Spleen (tissue), 7 donors: ENCODE data around the gene PSMG4.

Source experiments
- CTCF ChIP-seq, 11 experiments: fragments of 200-600 bp in 7 of 11; fragments of 450-650 bp in 4 of 11; sonication (generic) in 4 of 11; IDR thresholded peaks in 8 of 11; conservative IDR thresholded peaks in 3 of 11; 1 replicate in 7 of 11; 2 replicates in 4 of 11; pipeline versions ENCODE4 v1.4.0 to v1.8.0; 2016 to 2021; ENCODE audit warnings: antibody characterized with exemption in 11 of 11, inconsistent platforms in 4 of 11, mild to moderate bottlenecking in 1 of 11
- POLR2A ChIP-seq, 3 donors: fragments of 450-650 bp; IDR thresholded peaks; one replicate each; pipeline ENCODE4 v1.5.1; 2017; ENCODE audit warnings: antibody characterized with exemption in 3 of 3, mild to moderate bottlenecking in 1 of 3
- POLR2AphosphoS5 ChIP-seq, 3 donors: sonication (generic); formaldehyde crosslinking; IDR thresholded peaks; one replicate each; pipeline ENCODE4 v1.5.1; 2017; ENCODE audit warnings: antibody characterized with exemption in 3 of 3
- donor health status: DM: no; HTN: no; CAD: no; lungs with moderate emphysema.
- donor health status: DM: no; HTN: no; CAD: no.
- donor health status: DM: no; HTN: no; CAD: no.

GRCh38 chr6:3297006-3297405 is 38.3 kb downstream of the PSMG4 start:
- TF ChIP-seq POLR2AphosphoS5 (IDR thresholded peaks at IDR 0.05): no peak
- no peak for TF ChIP-seq POLR2A (IDR thresholded peaks at IDR 0.05)
- no peak for TF ChIP-seq CTCF (IDR thresholded peaks at IDR 0.05 in 8 of 11, conservative IDR thresholded peaks at IDR 0.05 in 3 of 11)
